Hypothalamus (tissue), 51 donors: ENCODE results near the gene ABCC4.

Experiments
- DNase-seq, 51 donors: peaks; one replicate each; lab custom pipeline; 2025; lab: John Stamatoyannopoulos, UW

The ABCC4 gene

DNA sequence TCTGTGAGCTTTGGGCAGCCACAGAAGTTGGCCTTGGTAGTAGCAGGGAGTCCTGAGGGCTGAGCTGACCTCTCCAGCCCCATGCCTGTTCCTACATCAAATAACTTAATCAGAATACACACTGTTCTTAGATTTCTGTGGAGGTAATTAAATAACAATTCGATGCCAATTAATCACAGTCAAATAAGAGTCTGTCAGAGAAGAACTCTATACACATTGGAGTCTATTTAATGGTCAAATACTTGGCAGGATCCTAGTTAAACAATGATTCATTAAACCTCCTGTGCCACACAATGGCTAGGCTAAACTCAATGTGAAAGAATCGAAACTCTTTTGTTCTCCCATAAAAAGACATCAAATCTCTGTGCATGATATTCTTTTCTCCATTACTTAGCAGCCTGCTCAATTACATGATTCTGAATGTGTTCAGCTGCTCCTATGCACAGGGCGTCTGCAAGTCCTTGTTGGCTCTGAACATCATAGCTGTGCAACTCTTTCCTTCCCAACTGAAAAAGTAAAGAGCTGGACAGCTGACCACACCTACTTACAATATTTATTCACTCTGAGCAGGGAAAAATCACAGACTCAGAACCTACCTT is 173.1 kb downstream of the ABCC4 start:
- DNase-seq, result no peak

DNA sequence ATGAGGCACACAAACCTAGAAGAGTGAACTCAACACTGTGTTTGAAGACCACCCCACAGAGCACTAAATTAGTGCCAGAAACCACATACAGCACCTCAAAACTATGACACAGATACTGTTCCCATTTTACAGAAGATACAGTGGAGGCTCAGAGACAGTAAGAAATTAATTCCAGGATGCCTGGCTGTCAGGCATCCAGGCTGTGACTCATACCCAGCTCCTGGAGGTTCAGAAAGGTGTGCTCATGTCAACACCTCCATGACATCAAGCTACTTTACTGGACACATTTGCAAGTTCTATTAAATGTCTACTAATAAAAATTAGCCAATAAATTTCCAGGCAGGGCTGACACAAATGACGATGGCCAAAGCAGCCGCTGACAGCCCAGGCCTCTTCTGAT is 176.3 kb downstream of the ABCC4 start:
- DNase-seq, result no peak

DNA sequence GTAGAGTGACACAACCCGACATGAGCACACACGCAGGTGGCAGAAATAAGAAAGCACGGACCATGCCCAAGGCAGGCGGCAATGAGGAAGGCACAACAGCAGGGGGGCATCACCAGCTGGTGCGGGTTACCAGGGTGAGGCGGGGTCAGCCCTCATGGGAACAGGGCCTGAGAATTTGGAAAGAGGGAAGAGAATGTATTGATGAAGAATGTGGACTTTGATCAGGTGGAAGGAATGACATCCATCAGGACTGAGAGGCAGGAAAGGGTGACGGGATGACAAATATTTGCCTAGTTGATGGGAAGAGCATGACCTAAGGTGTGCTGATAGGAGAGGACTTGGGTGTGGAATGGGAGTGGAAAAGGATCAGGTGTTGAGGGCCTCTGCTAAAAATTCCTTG is 177.5 kb downstream of the ABCC4 start:
- no peak for DNase-seq

DNA sequence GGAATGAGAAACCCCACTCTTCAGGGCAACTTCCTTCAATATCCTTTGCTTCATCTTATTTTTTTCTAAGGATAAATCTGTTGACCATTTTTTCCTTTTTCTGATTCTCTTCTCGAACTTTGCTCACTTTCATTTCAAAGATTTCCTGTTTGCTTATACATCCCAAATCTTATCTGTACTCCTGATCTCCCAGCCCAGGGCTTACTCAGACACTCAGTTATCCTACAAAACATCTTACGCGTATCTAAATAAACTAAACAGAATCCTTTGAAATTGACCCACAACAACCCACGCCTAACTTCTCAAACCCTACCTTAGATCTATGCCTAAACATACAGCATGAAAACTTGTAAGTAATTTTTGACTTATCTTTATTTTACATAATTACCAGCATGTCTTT is 179.2 kb downstream of the ABCC4 start:
- no peak for DNase-seq

DNA sequence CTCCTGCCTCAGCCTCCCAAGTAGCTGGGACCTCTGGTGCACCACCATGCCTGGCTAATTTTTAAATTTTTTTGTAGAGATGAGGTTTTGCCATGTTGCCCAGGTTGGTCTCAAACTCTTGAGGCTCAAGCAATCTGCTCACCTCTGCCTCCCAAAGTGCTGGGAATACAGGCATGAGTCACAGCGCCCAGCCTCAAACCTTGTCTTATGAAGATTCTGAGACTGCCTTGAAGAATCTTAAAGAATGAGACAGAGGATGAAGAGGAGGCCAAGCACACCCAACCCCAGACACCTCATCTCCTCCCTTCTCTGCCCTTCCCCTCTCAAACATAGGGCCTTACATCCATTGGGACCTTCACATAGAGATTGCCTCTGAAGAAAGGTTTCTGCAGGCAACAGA is 179.7 kb downstream of the ABCC4 start:
- no peak for DNase-seq

DNA sequence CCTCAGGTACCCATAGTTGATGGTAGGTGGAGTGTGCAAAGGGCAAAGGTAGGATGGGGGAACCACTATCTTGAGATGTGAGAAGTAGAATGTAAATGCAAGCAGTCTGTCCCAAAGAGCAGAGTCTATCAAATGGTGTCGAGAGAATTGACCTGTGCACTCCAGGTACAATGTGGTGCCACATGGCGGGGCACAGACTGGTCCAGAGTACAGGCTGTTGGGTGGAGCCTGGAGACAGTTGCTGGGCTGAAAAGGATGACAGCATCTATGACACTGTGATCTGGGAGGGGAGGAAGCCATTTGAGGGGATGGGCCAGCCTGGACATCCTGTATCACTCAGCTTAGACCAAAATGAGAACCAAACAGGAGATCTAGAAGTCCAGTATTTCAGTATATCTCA is 180.6 kb downstream of the ABCC4 start:
- no peak for DNase-seq

DNA sequence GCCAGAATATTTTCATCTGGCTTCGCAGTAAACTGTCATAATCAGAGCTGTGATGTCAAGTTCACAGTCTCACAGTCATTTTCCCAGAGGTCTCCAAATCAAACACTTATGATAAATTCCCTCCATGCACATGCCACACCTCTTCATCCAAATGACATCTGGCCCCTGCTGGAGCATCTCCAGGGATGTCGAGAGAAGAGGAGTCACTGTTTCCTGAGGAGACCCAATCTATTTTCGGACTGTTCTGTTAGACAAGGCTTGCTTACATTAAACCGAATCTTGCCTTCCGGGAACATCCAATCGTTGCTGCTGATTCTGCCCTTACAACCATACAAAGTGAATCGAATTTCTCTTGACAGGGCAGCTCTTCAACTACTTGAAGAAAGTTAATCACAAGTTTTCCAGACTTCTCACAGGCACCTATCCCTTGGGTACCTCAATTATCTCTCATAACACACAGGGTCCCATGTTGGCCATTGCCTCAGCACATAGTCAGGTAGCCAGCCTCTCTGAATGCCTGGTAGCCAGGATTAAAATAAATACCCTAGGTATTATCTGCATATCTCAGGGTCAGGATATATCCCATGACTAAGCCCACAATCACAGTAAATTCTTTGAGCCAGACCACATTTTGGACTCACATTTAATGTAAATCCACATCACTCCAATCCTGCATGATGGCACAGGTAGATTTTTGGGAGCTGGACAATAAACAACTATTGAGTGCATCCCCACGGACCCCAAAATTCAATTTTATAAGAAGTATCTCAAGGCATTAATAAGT is 182.5 kb downstream of the ABCC4 start:
- DNase-seq, result no peak

DNA sequence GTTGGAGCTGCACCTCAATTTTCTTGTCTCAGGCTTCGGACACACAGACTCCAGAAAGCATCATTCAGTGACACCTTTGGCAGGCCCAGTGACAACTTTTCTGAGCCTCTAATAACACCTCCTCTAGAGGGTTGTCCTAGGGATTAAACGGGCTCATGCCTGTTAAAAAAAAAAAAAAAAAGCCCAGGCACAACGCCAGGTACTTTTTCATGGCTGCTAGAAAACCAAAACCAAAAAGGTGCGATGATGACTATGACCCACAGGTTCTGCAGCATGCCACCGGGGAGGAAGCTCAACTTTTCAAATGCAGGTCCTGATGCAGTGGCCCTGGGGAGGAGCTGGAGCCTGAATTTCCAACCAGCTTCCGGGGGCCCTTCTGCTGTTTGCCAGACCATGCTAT is 184.2 kb downstream of the ABCC4 start:
- DNase-seq, result no peak

DNA sequence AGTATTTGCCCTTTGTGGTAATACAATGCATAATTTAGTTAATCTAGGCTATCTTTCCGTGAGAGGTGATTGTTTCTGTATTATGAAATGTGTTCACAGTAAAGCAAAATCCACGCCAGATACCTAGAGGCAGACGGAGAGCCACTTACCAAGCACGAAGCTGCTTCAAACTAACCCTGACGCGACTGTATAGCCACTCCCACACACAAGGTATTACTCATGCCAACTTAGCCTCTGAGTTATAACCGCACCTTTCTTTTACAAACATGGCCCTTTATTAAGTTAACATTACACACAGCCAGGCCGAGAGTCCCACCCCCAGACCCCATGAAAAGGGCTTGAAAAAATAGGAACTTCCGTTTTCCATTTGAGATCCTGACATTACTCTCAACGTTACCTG is 185.7 kb downstream of the ABCC4 start:
- DNase-seq, result no peak

DNA sequence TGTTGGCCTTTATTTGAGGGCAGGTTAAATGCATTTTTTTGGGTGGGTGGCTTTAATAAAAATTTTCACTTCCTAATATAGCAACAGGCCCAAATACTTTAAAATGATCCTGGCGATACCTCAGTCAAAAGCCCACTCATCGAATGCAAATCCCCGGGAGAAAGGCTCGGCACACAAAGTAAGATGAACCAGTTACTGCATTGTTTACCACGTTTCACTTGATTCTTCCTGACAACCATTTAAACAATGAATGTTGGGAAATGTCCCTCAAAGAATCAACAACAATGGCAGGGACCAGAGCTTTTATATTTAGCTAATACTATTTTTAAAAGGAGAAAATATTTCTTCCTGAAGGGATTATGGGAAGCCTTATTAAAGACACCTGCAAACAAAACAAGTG is 187.7 kb downstream of the ABCC4 start:
- no peak for DNase-seq

DNA sequence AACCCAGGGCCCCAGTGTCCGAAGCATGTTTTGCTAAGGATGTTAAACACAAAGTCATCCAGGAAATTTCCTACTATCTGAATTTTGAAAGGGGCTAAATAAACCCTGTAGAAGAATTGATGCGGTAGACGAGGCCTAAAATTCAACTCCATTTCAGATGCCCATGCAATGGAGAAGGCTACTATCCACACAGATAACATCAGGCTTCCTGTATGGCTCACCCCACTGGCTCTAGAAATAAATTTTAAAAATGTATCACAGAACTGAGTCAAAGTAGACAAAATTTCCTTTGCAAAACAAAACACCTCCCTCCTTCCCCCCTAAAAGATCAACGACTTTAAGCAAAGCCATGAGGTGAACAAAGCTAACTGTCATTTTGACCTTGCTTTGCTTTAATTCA is 188.4 kb downstream of the ABCC4 start:
- no peak for DNase-seq

DNA sequence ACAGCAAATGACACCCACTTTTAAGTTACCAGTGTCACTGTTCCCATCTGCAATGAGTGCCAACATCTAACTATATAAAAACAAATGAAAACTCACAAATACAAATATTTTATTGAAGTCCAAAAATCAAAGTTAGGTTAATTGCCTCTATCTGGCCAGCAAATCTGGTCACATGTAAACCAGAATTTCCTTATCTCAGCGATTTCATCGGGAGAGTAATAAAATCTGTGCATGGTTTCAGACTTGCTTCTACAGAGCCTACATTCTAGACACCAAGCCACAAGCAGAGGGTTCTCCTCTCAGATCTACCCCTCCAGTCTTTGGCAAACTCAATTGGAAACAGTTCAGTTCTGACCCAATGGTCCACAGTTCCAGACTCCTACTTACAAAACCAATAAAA is 189.6 kb downstream of the ABCC4 start:
- DNase-seq, result no peak

DNA sequence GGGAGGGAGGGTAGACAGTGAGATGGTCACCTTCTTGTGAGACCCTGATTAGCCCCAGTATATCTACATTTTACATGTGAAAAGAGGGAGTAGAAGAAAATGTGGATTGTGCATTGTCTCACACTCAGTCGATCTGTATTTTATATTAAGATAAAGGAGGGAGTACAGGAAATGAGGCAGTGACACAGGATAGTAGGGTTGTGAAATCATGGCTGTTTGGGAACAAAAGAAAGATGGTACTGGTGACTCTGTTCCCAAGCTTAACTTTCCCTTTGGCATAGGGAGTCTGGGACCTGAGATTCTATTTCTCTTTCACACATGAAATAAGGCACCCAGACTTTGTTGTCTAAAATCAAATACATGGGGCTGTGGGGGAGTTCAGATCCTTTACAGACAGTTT is 194.7 kb downstream of the ABCC4 start:
- no peak for DNase-seq

DNA sequence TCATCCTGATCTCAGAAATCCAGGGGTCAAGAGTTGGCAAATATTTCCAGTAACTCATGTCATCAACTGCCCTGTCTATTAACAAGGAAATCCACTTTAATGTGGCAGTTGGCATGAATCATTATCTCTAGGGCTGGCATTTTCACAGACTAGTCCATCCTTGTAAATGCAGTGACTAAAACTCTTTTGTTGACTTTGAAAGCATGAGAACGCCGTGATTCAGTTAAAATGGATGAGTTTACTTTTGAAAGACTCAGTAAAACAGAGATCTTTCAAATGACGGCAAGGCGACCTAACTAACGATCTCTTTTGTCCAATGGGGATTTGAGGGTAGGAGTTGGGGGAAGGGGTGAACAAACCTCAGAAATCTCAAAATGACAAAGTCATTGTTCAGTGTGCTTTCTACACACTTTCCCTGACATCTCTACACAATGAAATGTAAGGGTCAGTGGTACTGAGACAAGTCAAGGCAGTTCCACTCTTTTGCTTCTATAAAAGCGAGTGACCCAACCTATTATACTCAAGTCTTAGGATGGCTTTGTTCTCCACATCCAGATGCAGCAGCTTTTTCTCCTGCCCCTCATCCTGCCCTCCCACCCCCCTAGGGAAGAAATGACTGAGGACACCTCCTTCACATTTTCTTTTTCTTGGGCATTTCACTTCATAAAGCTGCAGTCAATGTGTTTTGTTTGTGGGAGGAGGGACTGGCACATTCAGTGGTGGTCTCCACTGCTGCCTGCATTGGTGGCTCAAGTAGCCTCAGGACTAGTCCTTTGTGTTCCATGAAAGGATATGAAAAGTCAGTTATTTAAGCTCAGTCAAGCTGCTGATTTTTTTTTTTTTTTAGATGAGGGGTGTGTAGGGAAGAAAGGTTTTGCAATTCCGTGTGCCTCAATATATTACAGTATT is 200.5 kb downstream of the ABCC4 start:
- no peak for DNase-seq

DNA sequence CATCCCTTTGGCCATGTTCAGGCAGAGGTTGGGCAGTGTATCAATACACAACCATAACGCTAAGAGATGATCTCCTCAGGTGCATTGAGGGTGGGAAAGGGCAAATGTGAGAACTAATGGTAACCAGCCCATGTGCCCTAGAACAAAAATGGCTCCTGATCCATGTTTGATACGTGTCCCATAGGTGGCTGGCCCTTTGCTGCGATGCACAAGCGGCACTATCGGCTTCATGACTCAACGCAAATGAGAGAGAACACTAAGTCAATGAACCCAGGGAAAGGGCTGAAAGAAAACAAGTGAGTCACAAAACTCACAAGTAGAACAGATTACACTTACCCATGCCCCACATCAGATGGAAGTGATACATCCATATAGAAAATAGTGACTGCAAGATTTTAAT is 201.7 kb downstream of the ABCC4 start:
- no peak for DNase-seq

DNA sequence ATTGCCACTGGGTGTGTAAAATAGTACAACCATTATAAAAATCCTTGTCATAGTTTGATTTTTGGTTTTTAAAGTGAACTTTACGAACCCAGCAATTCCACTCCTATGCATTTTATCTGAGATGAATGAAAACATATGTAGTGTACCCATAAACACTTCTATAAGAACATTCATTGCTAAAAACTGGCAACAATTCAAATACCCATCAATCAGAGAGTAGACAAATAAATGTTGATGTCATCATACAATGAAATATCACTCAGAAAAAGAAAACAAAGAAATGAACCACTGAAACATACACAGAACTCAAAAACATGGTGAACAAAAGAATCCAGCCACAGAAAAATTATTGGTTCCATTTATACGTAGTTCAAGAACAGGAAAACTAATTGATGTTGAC is 202.3 kb downstream of the ABCC4 start:
- DNase-seq, result no peak

DNA sequence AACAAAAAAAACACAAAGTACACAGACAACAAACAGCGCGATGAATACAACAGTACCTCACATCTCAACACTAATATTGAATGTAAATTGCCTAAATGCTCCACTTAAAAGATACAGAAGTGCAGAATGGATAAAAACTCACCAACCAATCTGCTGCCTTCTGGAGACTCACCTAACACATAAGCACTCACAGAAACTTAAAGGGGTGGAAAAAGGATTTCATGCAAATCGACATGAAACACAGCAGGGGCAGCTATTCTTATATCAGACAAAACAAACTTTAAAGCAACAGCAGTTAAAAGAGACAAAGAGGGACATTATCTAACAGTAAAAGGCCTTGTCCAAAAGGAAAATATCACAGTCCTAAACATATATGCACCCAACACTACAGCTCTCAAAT is 209.5 kb downstream of the ABCC4 start:
- DNase-seq, result no peak

DNA sequence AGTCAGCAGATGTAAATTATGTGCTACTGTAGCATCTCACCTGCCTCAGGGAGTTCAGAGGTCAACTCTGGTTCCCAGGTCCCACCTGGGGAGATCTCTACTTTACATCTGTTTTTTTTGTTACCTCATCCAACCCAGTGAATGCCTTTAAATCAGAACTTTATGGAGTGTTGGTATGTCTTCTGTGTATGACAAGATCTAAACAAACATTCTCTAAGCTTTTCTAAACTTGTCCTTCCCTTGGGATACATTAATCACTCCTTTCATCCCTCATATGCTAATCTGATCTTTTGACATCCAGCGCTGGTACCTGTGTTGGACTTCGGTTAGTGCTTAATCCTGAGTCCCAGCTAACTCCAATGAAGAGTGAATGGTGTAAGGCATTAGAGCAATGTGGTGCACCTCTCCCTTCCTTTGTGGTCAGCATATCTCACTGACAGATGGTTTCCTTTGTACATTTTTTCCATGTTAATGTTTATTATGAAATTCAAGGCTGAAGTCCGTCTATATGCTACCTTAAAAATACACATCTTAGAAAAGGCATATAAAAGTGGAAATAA is 213.4 kb downstream of the ABCC4 start:
- no peak for DNase-seq

DNA sequence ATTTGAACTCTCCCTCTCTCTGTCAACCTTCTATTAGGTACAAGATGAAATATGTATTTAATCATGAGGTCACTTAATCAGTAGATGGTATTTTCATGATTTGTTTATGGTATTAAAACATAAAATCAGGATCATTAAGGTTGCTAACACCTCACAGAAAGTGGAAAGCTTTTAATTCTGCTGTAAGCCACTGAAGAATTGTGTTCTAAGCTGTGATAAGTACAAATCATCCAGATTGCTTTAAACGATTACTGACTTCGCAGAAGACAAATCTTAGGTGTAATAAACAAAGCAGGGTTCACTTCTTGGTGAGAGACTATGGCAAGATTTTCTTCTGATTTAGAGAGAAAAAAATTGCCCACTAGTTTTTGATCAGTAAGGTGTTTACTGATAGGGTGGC is 214.5 kb downstream of the ABCC4 start:
- DNase-seq, result no peak

DNA sequence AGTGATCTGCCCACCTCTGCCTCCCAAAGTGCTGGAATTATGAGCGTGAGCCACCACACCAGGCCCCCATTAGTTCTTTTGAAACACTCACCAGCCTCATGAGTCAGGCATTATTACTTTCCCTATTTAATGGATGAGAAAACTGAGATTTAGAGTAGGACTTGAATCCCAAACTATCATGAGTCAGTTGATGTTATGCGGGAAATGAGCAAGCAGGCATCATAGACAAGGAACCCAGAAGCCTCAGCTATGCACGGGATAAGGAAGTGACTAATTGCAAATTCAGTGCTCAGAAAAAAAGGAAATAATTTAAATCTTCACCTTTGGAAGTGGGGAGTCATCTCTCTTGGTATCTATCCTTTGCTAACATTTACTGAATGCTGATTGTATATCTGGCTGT is 217.5 kb downstream of the ABCC4 start:
- DNase-seq, result no peak

DNA sequence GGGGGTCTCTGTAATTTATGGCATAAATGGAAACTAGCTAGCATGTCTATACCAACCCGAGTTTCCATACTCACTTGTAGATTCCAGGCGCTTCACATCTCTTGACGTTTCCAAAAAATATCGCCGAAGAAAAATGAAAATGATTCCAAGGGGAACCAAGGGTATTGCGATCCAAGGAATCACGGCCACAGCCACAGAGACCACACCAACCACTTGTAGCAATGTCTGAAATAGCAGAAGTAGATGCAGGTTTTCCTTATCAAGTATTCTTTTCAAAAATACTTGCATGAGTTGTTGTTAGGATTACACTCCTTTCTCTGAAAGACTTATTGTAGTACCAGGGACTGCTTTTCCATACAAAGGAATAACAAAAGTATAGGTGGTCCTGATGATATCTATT is 218.2 kb downstream of the ABCC4 start:
- no peak for DNase-seq
